ENCODE results near the gene TNFRSF14.

DNA sequence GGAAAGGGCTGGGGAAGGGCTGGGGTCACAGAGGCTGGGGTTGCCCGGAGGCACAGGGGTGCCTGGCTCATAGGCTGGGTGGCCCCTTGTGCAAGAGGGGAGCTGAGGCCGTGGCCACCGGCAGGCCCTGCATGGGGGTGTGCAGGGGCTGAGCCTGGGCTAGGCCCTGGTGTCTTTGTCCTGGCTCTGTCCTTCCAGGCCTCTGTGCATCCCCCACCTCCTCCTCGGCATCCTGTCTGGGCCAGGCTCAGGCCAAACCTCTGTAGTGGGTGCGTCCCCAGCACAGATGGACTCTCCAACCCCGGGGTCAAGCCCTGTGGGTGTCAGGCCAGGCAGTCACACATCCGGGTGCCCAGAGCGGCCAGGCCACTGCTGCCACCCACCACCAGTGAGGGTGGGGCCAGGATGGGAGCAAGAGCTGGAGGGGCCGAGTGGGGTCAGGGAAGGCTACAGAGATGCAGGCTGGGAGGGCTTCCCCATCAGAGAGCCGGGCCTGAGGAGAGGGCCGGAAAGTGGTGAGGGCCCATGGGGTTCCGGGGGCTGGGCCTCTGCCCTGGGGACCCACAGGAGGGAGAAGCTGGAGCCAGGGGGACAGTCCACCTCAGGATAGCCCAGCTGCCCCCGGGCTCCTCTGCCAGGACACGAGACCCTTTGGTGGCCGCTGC, 49.1 kb upstream of the TNFRSF14 start:
- TF ChIP-seq ZBTB7A (CRISPR knock-in tag; IDR thresholded peaks at IDR 0.05) (no peak), ZNF775 (CRISPR knock-in tag; IDR thresholded peaks at IDR 0.05; ENCODE audit: borderline replicate concordance) (no peak)
- TF ChIP-seq, protein P1, sequence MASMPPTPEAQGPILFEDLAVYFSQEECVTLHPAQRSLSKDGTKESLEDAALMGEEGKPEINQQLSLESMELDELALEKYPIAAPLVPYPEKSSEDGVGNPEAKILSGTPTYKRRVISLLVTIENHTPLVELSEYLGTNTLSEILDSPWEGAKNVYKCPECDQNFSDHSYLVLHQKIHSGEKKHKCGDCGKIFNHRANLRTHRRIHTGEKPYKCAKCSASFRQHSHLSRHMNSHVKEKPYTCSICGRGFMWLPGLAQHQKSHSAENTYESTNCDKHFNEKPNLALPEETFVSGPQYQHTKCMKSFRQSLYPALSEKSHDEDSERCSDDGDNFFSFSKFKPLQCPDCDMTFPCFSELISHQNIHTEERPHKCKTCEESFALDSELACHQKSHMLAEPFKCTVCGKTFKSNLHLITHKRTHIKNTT (CRISPR knock-in tag; IDR thresholded peaks at IDR 0.05), result no peak

All from HepG2 (cell line).